HTERT RPE-1 (cell line): ENCODE results near the gene CXCL8.

Experiments used
- in situ Hi-C: fragments of 300-500 bp; cut with MboI; formaldehyde crosslinking; loops from 4 replicates; pipeline ENCODE4 v1.14.3; 2020; ENCODE audit warnings: low sequenced_read_pairs

CXCL8 gene

DNA sequence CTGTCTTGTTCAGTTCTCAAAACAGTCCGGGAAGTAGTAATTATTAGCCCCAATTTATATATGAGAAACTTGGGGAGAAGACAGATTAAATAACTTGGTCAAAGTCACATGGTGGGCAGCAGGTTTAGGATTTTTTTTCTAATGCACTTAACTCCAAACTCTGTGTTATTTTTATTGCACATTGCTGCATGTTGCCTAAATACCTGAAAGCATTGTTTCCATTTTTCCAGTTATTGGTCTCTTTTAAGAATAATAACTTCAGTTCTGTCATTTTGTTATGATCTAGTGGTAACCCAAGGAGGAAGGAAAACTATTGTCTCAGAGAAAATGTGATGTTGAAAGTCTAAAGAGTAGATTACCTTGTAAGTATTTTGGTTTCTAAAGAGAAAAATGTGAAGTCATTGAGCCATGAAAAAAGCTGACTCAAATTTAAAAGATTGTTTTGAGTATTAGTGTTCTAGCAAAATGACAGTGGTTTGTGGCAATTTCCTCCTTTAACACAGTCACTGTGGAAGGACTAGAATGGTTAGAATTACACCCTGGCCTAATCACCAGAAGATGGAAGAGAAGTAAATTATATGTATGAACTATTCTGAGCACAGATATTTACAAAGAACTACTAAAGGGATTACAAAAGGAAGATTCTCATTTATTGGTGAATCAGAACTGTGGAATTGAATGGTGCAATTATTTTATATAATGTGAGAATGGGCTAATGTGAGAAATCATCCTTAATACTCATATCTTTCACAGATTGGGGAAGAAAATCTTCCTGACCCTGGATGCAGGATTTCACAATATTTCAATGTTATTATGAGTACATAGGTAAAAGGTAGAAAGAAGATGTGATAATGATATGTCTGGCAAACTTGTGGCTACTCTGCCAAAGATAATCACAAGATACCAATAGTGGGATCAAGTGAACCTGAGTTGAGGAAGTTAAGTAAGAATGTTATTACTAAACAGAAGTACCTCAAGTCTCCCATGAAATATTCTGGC lies 21.7 kb upstream of the CXCL8 start:
- in situ Hi-C loops: no loop called here

DNA sequence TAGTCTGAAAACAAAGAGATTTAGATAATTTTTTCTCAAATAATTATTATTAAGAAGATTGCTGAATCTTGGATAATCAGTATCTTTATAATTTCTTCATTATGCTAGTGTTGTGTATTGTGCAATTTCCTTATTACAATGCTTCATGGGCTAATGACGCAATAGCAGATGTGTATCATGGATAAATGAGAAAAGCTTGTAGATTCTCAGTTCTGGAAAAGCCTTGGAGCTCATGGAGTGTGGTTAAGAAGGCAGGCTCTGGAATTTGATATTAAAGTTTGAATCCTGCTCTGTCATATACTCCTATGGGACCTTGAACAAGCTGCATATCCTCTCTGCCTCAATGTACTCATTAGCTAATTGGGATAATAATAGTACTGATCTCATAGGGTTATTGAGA lies 18.9 kb upstream of the CXCL8 start:
- in situ Hi-C loops: no loop called here

DNA sequence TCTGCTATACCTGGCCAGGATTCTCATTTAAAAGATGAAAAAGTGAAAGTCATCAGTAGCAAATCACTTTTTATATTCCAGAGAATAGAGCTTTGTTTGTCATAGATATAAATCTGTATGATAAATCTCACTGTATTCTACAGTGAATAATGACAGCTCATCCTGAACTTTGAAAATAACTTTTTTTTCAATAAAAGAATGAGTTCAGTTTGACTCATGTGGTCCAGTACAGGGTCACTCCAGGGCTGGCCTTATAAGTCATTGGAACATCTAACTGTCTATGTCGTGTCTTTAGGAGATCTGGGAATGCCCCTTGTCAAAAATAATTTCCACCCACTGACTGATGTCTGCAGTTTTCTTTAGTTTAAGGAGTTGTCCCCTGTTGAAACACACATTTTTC lies 18.5 kb upstream of the CXCL8 start:
- in situ Hi-C loops: no loop called here

- in situ Hi-C loops: no loop called here
Measured at GRCh38 chr4:73723023-73723422, 17.3 kb upstream of the CXCL8 start.

DNA sequence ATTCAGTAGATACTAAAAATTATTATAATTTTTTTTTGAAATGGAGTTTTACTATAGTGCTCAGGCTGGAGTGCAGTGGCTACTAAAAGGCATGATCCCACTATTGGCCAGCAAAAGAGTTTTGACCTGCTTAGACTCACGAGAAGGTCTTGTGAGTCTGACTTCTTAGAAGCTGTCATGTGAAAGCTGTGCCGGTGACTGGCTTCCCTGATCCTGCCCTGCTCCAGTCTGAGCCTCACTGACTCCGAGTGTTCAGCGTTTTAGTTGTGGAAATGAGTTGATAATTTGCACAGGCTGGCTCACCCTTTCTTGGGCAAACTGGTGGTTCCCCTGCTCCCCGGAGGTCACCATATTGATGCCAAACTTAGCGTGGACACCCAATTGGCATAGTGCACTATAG lies 16.4 kb upstream of the CXCL8 start:
- in situ Hi-C loops: no loop called here

DNA sequence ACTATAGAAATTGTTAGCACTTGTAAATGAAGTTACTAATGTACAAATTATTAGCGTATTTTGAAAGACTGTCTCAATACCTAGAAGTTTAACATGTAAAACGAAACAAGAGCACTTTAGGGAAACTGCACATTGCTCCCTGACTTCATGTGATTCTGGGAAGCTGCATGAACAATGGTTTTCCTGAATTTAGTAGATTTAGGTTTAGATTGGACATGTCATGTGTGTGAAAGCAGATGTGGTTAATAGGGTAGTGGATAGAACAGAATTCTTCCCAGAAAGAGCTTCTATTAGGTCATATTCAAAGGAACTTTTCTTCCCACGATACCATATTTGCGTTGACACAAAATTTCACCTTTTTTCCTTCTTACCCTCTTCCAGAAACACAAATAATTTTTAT lies 14.9 kb upstream of the CXCL8 start:
- in situ Hi-C loops: no loop called here

- in situ Hi-C loops: no loop called here
Measured at GRCh38 chr4:73725985-73726384, 14.4 kb upstream of the CXCL8 start.

DNA sequence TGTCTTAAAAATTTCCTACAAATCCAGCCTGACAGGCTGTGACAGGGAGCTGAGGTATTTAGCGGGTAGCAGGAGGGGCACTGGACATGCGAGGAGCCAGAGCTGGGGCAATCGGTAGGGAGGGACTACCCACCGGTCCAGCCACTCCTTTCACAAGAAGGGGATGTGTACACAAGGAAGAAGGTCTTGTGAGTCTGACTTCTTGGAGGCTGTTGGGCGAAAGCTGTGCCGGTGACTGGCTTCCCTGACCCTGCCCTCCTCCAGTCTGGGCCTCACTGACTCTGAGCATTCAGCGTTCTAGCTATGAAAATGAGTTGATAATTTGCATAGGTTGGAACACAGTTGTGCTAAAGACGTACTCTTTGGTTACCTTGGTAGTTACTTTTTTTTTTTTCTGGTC lies 12.7 kb upstream of the CXCL8 start:
- in situ Hi-C loops: no loop called here

DNA sequence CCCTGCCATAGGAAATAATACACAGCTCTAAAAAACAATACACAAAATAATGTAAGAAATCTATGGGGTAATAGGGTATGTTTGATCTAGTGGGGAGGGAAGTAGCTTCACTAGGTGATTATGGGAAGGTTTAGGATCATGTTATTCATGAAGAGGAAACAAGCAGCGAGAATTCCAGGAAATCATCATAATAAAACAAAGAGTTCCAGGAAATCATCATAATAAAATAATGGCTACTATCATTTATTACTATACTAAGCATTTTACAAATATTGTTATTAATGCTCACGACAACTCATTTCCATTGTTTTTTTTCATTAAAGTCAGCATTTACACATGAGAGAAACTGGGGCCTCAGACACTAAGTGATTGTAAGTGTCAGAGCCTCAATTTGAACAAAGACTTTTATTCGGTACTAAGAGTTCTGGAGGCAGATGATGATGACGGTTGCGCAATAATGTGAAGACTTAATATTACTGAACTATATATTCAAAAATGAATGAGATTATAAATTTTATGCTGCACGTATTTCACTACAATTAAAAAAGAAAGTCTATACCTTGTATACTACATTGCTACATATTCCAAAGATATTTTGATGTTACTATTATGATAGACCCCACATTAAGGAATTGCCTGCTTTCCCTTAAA lies 12.2 kb upstream of the CXCL8 start:
- in situ Hi-C loops: no loop called here

DNA sequence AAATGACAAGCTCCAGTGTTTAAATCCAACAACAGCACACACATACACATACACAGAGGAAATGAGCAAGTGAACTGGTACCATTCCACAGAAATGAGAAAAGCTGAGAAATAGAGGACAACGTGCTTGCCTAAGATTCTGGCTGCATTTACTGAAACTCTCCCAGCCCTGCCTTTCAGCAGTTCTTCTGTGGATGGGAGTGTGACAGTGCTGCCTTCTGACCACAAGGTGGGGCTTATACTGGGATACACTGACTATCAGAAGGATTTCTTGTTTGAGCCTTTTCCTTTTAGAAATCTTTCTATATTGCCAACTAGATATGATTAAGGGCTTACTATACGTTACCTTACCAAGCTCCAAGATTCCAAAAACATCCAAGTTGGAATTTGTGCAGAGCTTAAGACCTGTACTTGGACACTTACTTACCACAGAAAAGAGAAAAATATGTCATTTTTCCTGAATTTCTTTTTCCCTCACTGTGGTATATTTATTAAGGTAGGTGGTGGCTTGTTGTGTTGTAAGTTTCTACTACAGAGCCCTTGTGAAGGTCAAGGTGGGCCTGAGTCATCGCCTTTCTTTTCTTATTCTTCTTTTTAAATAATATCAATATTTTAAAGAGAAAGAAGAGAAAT lies 10.7 kb upstream of the CXCL8 start:
- in situ Hi-C loops: no loop called here

DNA sequence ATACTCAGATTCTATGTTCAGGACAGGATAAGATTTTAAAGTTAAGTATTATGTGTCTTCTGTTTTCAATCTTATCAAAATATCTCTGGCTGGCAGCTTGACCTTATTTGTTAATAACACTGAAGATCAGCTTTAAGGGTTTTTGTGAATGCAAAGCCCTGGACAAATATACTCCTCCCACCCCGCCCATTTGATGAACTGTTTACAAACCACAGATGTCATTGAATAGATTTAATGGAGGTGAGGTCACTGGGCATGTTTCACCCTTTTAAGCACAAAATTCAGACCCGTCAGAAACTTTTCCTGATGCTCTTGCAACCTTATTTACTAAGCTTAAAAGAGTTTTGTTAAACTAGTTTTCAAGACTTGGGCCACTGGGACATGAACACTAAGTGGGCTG lies 10.1 kb upstream of the CXCL8 start:
- in situ Hi-C loops: no loop called here

DNA sequence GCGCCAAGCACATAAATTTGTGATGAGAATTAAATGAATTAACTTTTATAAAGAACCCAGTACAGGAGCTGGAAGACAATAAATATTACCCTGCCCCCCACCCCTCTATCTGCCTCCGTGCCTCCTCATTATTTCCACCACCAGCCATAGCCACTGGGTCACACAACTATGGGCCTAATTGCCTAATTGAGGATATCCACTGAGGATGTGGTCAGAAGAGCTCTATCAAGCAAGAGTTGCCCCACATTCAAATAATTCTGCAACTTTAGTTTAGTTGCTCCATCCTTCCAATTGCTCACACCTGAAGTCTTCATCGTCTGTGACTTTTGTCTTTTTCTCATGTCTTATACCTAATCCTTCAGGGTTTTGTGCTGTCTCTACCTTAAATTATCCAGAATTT lies 9.5 kb upstream of the CXCL8 start:
- in situ Hi-C loops: no loop called here

GRCh38 chr4:73731968-73732610 lies 8.3 kb upstream of the CXCL8 start:
- in situ Hi-C loops: no loop called here

DNA sequence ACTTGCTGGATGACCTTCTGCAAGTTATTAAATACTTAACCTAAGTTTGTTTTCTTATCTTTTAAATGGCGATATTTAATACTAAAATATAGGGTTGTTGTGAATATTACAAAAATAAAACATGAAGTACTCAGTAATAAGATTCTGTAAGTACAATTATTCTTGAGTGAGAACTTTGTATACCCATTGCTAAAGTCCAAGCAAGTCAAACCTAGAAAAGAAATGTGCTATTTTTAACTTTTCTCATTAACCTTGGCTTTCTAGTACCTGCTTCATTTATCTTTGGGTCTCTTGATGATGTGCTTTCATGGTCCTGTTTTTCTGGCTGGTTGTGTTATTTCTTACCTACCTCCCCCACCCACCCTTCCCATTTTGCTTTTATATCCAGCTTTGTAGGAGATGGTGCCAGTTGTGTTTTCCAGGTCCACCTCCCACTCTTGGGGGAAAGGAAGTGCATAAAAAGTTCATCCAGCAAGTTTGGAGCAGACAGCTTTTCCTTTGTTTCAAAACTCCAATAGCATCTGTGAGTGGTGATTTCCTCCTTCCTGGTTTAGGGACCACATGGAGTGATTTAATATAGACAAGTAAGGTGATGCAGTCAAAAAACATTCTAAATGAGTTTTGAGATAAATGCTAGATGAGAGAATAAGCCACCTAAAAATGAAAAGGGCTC lies 7.5 kb upstream of the CXCL8 start:
- in situ Hi-C loops: no loop called here

GRCh38 chr4:73734530-73735001 lies 5.8 kb upstream of the CXCL8 start:
- in situ Hi-C loops: no loop called here

DNA sequence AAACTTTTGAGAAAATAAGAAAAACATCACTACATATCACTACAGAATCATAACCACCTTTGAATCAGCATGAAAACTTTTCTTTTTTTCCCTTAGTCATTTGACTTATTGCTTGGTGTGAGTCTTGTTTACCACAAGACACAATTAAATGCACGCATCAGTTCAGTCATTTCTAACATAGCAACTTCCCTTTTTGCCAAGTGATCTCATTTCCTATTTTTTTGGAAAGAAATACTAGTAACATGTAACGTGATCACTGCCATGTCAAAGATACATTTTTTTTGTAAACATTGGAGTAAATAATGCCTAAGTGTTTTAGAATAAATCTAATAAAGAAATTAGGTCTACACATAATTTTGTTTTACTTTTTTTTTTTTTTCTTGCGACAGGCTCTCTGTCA lies 5.1 kb upstream of the CXCL8 start:
- in situ Hi-C loops: no loop called here

GRCh38 chr4:73741031-73741749 lies 821 bp downstream of the CXCL8 start:
- in situ Hi-C loops: no loop called here

GRCh38 chr4:73741750-73742489 lies 1.6 kb downstream of the CXCL8 start:
- in situ Hi-C loops: no loop called here

DNA sequence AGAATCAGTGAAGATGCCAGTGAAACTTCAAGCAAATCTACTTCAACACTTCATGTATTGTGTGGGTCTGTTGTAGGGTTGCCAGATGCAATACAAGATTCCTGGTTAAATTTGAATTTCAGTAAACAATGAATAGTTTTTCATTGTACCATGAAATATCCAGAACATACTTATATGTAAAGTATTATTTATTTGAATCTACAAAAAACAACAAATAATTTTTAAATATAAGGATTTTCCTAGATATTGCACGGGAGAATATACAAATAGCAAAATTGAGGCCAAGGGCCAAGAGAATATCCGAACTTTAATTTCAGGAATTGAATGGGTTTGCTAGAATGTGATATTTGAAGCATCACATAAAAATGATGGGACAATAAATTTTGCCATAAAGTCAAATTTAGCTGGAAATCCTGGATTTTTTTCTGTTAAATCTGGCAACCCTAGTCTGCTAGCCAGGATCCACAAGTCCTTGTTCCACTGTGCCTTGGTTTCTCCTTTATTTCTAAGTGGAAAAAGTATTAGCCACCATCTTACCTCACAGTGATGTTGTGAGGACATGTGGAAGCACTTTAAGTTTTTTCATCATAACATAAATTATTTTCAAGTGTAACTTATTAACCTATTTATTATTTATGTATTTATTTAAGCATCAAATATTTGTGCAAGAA lies 2.3 kb downstream of the CXCL8 start:
- in situ Hi-C loops: no loop called here
